HG03060 (cell line): ENCODE results near the gene PIK3R1.
A peak's percentile ranks its signal among the peaks of the same experiment; 100 is the strongest.

Experiments
- ATAC-seq: cut with Tn5 transposase; IDR thresholded peaks from one replicate; pipeline ENCODE4 v1.9.1; 2021; ENCODE audit warnings: low read depth, moderate number of reproducible peaks; ENCODE audit not compliant: unreplicated experiment

Gene PIK3R1

DNA sequence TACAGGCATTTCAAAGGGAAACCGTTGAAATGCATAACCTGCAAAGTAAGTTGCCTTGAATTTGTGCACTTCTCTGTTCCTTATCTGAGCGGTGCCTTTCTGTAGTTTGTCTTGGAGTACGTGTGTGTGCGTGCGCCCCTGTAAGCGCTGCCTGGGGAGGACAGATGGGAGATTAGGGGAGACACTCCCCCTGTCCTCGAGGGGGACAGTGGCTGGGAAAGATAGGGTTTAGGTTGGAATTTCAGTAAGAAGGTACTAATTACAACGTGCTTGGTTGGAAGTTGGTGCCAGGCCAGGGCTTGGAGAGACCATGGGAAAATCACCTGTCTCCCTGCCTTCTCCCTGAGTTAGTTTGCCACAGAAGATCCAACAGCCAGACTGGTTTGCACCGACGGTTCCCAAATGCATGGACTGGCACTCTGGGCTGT, 73.2 kb downstream of the PIK3R1 start:
- ATAC-seq: no peak

- ATAC-seq: no peak
Observed at GRCh38 chr5:68289498-68289897, 73.9 kb downstream of the PIK3R1 start.

GRCh38 chr5:68290260-68290674, 74.7 kb downstream of the PIK3R1 start:
- ATAC-seq: no peak

DNA sequence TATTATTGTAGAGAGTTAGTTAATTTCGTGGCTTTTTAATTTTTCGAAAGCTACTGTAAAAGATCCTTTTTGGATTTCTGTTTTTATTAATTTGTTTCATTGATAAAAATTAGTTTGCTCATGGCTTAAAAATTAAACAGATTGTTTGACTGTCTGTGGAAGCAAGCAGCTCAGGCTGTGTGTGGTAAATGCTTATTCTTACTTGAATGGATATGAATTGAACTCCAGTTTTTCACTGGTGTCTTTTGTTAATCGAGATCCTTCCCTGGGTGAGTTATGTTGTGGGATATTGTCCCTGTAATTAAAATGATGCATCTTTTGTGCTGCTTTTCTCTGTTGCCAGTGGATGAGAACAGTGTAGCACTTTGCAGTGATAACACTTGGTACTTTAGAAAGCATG, 75.3 kb downstream of the PIK3R1 start:
- ATAC-seq: no peak

DNA sequence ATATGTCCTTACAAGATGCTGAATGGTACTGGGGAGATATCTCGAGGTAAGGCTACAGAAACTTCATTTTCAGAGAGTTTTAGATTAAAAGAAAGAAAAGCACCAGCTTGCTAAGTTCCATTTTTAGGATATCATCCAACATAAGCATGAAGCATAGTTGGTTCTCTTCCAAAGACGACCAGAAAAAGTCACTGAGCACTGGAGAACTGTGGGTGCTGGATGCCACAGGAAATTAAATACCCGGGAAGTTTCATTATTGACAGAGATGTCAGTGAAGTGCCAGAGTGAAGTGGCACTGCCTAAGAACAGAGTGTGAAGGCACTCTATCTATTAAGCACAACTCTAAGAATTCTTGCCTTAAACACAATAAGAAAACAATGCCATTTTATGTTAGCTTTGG, 76.8 kb downstream of the PIK3R1 start:
- ATAC-seq: no peak

- no peak for ATAC-seq
Observed at GRCh38 chr5:68295772-68296171, 80.2 kb downstream of the PIK3R1 start.

DNA sequence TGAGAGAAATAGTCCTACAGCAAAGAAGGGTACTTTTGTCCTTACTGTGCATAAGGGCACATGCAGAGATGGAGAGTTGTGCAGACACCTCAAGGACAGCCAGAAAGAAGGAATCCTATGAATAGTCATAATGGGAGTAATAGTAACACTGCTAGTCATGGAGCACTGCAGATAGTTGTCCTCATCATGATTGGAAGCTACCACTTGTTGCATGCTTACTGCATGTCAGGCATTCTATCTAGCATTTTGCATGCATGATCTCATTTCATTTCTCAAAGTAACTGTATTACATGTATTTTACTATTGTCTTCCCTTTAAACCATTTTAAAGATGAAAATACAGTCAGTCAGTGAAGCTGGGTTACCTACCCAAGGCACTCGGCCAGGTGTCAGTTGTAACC, 81.3 kb downstream of the PIK3R1 start:
- no peak for ATAC-seq

DNA sequence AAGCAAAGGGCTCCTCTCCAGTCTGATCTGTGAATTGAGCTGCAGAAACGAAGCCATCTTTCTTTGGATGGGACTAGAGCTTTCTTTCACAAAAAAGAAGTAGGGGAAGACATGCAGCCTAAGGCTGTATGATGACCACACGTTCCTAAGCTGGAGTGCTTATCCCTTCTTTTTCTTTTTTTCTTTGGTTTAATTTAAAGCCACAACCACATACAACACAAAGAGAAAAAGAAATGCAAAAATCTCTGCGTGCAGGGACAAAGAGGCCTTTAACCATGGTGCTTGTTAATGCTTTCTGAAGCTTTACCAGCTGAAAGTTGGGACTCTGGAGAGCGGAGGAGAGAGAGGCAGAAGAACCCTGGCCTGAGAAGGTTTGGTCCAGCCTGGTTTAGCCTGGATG, 82.1 kb downstream of the PIK3R1 start:
- ATAC-seq: no peak

- ATAC-seq: no peak
Observed at GRCh38 chr5:68298479-68298878, 82.9 kb downstream of the PIK3R1 start.

DNA sequence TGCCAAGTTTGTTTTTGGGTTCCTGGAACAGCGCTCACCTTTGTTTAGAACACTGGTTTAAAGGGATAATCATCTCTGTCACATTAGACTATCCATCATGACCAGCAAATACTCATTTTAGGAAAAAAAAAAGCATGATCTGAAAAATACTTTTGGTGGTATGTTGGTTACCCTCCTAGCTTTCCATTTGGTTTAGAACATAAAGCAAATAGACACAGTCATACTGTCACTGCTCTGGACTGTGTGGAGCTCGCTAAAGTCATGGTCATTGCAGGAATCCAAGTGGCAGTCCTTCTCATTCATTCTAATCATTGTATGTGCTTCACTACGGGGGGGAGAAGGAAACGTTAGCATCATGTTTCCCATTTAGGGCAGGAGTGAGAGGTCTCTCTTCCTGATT, 83.5 kb downstream of the PIK3R1 start:
- ATAC-seq: no peak

DNA sequence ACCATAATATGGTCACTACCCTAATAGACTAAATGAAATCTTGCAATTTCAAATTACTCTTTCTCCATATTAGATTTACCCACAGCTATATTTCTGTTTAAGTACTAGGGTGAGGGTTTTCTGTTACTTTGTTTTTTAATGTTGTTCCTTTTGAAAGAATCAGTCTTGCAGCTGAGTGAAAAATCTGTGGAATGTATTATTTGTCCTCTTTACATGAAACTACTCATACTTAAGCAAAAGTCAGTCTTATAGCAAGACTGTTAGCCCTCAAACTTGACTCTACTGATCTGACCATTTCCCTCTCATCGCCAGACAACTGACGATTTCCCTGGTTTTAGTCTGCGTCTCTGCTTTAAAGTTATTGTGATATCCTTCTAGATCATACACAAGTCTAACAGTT, 84.0 kb downstream of the PIK3R1 start:
- ATAC-seq: no peak

DNA sequence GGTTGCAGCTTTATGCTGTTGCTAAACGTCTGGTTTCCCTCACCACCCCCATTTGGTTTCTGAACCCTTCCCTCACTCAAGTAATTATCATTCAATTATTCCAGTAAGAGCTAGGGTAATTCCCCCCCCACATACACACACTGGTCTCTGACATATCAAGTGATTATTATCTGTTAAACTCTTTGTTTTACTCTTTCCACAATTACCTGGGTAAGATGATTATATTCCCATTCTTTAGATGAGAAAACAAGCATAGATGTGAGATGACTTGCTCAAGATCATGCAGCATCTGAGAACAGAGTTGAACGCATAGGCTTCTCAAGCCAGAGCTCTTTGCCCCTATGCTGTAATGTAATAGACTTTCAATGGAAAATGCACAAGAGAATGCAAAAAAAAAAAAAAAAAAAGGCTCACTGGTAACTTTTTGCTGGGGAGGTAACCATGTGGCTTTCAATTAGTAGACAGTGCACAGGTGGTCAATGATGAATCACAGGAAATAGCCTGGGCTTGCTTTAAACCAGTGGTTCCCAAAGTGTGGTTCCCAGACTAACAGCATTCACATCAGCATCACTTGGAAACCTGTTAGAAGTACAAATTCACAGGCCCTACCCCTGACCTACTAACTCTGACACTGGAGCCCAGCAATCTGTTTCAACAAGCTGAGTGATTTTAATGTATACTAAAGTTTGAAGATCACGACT, 87.6 kb downstream of the PIK3R1 start:
- ATAC-seq: no peak

- ATAC-seq: no peak
Observed at GRCh38 chr5:68303754-68304420, 88.3 kb downstream of the PIK3R1 start.

GRCh38 chr5:68304421-68305052, 89.0 kb downstream of the PIK3R1 start:
- ATAC-seq: no peak

- ATAC-seq: no peak
Observed at GRCh38 chr5:68305223-68305870, 89.8 kb downstream of the PIK3R1 start.

GRCh38 chr5:68306361-68307014, 90.9 kb downstream of the PIK3R1 start:
- no peak for ATAC-seq

- ATAC-seq: no peak
Observed at GRCh38 chr5:68313336-68313735, 97.8 kb downstream of the PIK3R1 start.

GRCh38 chr5:68314465-68314864, 98.9 kb downstream of the PIK3R1 start:
- ATAC-seq: no peak

- peak; percentile 79 for ATAC-seq
Observed at GRCh38 chr5:68315679-68316271, 100.2 kb downstream of the PIK3R1 start.

- no peak for ATAC-seq
Observed at GRCh38 chr5:68316469-68316868, 100.9 kb downstream of the PIK3R1 start.
